Gastroesophageal sphincter (tissue), 3 donors: ENCODE data around the gene PAFAH2.

Source experiments
- CTCF ChIP-seq, 4 experiments: fragments of 200-600 bp in 2 of 4; fragments of 450-650 bp in 2 of 4; sonication (generic) in 1 of 4; IDR thresholded peaks; one replicate each; pipeline ENCODE4 v1.5.1; 2017 to 2019; ENCODE audit warnings: antibody characterized with exemption in 4 of 4, mild to moderate bottlenecking in 2 of 4, moderate library complexity in 2 of 4
- EP300 ChIP-seq: sonication (generic); formaldehyde crosslinking; IDR thresholded peaks from one replicate; pipeline ENCODE4 v1.6.1; 2017; ENCODE audit warnings: antibody characterized with exemption, mild to moderate bottlenecking

DNA sequence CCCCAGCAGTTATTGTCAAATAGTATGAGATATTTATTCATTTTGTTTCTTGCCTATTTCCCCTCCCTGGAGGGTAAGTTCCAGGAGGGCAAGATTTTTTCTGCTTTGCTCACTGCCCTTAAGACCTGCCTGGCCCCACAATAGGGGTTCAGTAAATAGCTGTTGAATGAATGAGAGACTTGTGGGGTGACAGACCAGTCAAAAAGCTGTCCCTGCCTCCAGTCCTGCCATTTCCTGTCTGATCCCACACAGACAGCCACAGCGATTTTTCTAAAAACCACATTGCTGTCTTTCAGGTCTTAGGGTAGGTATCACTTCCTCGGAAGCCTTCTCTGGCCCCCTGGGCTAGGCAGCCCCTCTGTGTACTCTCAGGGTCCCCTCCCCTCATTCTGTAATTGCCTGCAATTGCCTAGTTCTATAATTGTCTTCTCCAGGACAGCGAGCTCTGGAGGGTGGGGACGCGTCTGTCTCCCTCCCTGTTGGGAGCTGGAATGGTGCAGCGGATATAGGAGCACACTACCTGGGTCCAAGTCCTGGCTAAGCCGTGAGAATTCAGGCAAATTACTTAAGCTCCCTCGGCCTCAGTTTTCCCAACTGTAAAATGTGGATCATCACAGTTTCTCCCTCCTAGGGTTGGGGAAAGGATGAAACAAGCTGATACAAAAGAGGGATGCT is 21.9 kb upstream of the PAFAH2 start:
- TF ChIP-seq EP300 (no peak), CTCF (IDR thresholded peaks at IDR 0.05) (no peak)
